K562 (cell line): ENCODE results near the gene SLIT1. TPM values are rescaled to one million over a fixed set of nuclear protein-coding genes. Genes with fewer than 3 reads are reported as not detected.

Experiments used
- HDGF ChIP-seq: fragments of 450-650 bp; IDR thresholded peaks from 2 replicates; pipeline ENCODE4 v1.6.1; 2016
- KAT8 ChIP-seq: fragments of 450-650 bp; IDR thresholded peaks from 2 replicates; pipeline ENCODE4 v1.6.1; 2016; ENCODE audit warnings: low read depth, mild to moderate bottlenecking
- NCOA2 ChIP-seq, 2 experiments: fragments of 450-650 bp; IDR thresholded peaks; 2 replicates each; pipeline ENCODE4 v1.6.1; 2018; ENCODE audit warnings: mild to moderate bottlenecking in 2 of 2, moderate library complexity in 1 of 2; ENCODE audit not compliant: partially characterized antibody in 2 of 2
- NFRKB ChIP-seq: fragments of 450-650 bp; IDR thresholded peaks from 2 replicates; pipeline ENCODE4 v1.6.1; 2016; ENCODE audit warnings: low read depth
- NR2F6 ChIP-seq: fragments of 450-650 bp; formaldehyde crosslinking; IDR thresholded peaks from 2 replicates; pipeline ENCODE4 v1.4.0; 2020; ENCODE audit warnings: mild to moderate bottlenecking
- POLR2AphosphoS5 ChIP-seq: IDR thresholded peaks from 2 replicates; pipeline ENCODE4 v1.6.1; 2011; ENCODE audit warnings: mild to moderate bottlenecking, low read depth, low read length, moderate library complexity; ENCODE audit not compliant: control insufficient read depth, insufficient read depth
- RFX5 ChIP-seq: IDR thresholded peaks from 2 replicates; pipeline ENCODE4 v1.6.1; 2011; ENCODE audit warnings: low read depth, mild to moderate bottlenecking, improper control_type of control experiment, low read length
- polyA plus RNA-seq, 8 experiments: library from polyadenylated mRNA; depleted of rRNA in 4 of 8; stranded (reverse) in 5 of 8; unstranded in 3 of 8; fragments of >200 nt; fragmentation: Nextera tagmentation in 2 of 8; fragmentation: Illumina TruSeq in 1 of 8; extraction: Ambion mirVana in 2 of 8; extraction: Trizol in 1 of 8; gene quantifications; 2 replicates each; pipeline versions ENCODE4 v1.2.1 to v1.2.3, GENCODE V29; 2011 to 2014; ENCODE audit warnings: inconsistent platforms in 1 of 8, missing spikeins in 1 of 8
- total RNA-seq, 7 experiments: library from RNA; depleted of rRNA in 6 of 7; stranded (reverse); fragments of >200 nt in 6 of 7; fragmentation: Illumina TruSeq in 2 of 7; extraction: Trizol in 2 of 7; gene quantifications; 2 replicates each; pipeline versions ENCODE4 v1.2.1 to v1.2.3, GENCODE V29; 2011 to 2021; ENCODE audit warnings: low replicate concordance in 1 of 7
- TF ChIP-seq, protein P1 (sequence below): fragments of 250-450 bp; sonication (Bioruptor Pico); IDR thresholded peaks from 2 replicates; pipeline ENCODE4 v1.8.0; 2021; ENCODE audit warnings: moderate library complexity, mild to moderate bottlenecking, inconsistent platforms
- TF ChIP-seq, protein P2 (sequence below): fragments of 450-650 bp; IDR thresholded peaks from 2 replicates; pipeline ENCODE4 v1.7.1; 2018; ENCODE audit warnings: mild to moderate bottlenecking, low read depth; ENCODE audit not compliant: partially characterized antibody
- TF ChIP-seq, protein P3 (sequence below), 2 experiments: fragments of 450-650 bp in 1 of 2; sonication (generic) in 1 of 2; formaldehyde crosslinking in 1 of 2; IDR thresholded peaks; 2 replicates each; pipeline versions ENCODE4 v1.7.1 to v1.9.0; 2016 to 2022; ENCODE audit warnings: inconsistent platforms in 1 of 2, mild to moderate bottlenecking in 1 of 2, missing genetic modification reagents in 1 of 2

SLIT1 gene
- total and polyA plus RNA-seq, 9 of the 15 experiments (the other 6 are each of a cell fraction or from before 2014, with no cell fraction given), result 0.01 to 0.11 (median 0.04) TPM; not detected in 3

DNA sequence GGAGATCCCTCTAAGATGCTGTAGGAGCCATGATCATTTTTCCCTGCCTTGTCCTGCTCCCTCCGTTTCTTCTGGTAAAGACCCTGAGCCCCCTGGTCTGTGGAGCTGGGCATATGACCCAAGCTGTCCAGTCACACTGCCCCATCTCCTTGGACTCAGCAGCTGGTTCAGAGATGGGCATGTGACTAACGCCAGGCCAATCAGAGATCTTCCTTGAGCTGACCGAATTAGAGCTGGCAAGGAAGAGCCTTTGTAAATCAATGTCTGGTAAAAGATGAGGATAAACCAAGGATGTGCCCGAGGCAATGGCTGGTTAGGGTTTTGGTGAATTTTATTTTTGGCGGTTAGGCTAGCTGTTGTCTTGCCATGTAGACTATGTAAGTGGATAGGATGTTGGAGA is 180.4 kb downstream of the SLIT1 start (continued):
- TF ChIP-seq, protein P1, sequence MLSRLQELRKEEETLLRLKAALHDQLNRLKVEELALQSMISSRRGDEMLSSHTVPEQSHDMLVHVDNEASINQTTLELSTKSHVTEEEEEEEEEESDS (CRISPR knock-in tag), result no peak
- TF ChIP-seq HDGF, result no peak
- TF ChIP-seq, protein P2, sequence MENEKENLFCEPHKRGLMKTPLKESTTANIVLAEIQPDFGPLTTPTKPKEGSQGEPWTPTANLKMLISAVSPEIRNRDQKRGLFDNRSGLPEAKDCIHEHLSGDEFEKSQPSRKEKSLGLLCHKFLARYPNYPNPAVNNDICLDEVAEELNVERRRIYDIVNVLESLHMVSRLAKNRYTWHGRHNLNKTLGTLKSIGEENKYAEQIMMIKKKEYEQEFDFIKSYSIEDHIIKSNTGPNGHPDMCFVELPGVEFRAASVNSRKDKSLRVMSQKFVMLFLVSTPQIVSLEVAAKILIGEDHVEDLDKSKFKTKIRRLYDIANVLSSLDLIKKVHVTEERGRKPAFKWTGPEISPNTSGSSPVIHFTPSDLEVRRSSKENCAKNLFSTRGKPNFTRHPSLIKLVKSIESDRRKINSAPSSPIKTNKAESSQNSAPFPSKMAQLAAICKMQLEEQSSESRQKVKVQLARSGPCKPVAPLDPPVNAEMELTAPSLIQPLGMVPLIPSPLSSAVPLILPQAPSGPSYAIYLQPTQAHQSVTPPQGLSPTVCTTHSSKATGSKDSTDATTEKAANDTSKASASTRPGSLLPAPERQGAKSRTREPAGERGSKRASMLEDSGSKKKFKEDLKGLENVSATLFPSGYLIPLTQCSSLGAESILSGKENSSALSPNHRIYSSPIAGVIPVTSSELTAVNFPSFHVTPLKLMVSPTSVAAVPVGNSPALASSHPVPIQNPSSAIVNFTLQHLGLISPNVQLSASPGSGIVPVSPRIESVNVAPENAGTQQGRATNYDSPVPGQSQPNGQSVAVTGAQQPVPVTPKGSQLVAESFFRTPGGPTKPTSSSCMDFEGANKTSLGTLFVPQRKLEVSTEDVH, result no peak
- no peak for TF ChIP-seq NFRKB
- TF ChIP-seq, protein P3, sequence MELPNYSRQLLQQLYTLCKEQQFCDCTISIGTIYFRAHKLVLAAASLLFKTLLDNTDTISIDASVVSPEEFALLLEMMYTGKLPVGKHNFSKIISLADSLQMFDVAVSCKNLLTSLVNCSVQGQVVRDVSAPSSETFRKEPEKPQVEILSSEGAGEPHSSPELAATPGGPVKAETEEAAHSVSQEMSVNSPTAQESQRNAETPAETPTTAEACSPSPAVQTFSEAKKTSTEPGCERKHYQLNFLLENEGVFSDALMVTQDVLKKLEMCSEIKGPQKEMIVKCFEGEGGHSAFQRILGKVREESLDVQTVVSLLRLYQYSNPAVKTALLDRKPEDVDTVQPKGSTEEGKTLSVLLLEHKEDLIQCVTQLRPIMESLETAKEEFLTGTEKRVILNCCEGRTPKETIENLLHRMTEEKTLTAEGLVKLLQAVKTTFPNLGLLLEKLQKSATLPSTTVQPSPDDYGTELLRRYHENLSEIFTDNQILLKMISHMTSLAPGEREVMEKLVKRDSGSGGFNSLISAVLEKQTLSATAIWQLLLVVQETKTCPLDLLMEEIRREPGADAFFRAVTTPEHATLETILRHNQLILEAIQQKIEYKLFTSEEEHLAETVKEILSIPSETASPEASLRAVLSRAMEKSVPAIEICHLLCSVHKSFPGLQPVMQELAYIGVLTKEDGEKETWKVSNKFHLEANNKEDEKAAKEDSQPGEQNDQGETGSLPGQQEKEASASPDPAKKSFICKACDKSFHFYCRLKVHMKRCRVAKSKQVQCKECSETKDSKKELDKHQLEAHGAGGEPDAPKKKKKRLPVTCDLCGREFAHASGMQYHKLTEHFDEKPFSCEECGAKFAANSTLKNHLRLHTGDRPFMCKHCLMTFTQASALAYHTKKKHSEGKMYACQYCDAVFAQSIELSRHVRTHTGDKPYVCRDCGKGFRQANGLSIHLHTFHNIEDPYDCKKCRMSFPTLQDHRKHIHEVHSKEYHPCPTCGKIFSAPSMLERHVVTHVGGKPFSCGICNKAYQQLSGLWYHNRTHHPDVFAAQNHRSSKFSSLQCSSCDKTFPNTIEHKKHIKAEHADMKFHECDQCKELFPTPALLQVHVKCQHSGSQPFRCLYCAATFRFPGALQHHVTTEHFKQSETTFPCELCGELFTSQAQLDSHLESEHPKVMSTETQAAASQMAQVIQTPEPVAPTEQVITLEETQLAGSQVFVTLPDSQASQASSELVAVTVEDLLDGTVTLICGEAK (IDR thresholded peaks at IDR 0.05), result no peak
- TF ChIP-seq, protein P3 (CRISPR knock-in tag; IDR thresholded peaks at IDR 0.05), result no peak
- no peak for TF ChIP-seq NR2F6 (CRISPR knock-in tag)
- no peak for TF ChIP-seq RFX5
- TF ChIP-seq NCOA2 (IDR thresholded peaks at IDR 0.05; ENCODE audit: partially characterized antibody in 2 of 2), result no peak
- no peak for TF ChIP-seq POLR2AphosphoS5
- TF ChIP-seq KAT8, result no peak
